Astrocyte of the hippocampus (primary cell): ENCODE data around the gene CINP.
"Not testable (repeated sequence)": the region's sequence is repeated elsewhere in the genome, so short reads cannot be mapped to it uniquely, and the experiment has no call there.

Source experiments
- DNase-seq: peaks from one replicate; pipeline ENCODE4 v3.0.0; 2011; ENCODE audit warnings: low read depth, low spot score

Gene CINP

DNA sequence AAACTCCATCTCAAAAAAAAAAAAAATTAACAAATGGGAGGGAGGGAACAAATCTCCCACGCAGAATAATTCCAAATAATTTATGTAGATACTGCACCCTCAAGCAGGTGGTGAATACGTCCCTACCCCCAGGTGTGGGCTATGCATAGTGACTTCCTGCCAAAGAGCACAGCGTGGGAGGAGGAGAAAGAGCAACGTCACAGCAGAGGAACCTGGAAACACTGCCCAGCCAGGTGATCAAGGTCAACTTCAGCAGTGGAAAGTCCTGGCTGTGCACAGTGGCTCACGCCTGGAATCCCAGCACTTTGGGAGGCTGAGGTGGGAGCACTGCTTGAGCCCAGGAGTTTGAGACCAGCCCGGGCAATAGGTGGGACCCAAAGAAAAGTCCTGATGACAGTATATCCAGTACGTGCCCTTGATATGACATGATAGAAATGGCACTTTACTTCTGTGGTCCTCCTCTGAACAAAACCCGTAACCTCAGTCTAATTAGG is 9.5 kb downstream of the CINP start:
- DNase-seq: no peak

DNA sequence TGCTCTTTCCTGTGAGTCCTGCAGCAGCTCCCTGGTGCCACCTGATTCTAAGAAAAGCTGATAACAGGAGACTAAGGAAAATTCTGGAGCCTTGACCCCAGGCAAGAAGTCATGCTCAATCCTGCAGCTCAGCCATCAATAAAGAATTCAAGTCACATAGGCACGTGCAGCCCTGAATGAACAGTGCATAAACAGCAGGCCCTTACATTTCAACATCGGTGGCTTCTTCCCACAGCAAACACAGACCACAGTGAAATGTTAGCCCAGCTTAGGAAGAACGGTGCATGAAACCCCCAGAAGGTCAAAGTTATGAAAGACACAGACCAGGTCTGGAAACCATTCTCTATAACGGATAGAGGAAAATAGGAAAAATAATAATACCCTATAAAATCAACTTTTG is 10.5 kb downstream of the CINP start:
- no peak for DNase-seq

DNA sequence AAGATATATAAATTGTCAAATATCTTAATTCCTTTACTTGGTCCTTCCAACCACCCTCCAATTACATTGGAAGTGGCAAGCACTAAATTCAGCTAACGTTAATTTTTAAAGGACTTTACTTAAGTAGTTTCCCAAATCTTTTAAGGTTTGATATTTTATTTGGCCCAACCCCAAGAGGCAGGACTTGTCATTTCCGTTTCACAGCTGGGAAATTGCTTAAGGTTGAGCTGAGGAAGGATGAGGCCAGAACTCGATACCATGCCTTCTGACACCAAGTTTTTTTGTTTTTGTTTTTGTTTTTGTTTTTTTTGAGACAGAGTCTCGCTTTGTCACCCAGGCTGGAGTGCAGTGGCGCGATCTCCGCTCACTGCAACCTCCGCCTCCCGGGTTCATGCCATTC is 11.1 kb downstream of the CINP start:
- DNase-seq: not testable (repeated sequence)

DNA sequence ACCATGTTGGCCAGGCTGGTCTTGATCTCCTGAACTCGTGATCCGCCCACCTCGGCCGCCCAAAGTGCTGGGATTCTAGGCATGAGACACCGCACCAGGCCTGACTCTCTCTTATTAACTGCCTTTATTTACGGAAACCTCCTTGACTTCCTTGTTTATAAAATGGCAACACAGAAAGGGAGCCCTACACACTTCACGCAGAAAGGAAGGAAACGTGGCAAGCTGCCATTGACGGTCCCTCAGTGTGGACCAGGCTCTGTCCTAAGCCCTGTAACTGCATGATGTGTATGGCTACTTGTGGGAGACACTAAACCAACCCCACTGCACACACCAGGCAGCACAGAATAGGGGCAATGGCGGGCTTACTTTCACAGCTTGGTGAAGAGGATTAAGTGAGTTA is 11.7 kb downstream of the CINP start:
- DNase-seq: no peak

DNA sequence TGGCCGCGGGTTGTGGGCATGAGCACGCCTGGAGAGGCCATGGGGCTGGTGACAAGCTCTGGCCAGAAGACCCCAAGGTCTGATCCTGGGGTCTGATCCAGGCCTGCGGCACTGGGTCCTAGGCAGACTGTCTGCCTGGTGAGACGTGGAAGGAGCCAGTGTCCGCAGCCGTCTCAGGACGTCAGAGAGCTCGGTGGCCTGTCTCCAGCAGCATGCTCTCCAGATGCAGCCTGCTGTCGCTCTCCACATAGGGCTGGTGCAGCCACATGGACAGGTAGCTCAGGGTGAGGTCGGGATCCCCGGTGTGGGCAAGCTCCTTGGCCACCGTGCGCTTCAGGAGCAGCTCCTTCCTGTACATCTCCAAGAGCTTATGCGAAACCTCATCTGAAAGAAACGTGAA is 14.3 kb downstream of the CINP start:
- no peak for DNase-seq

DNA sequence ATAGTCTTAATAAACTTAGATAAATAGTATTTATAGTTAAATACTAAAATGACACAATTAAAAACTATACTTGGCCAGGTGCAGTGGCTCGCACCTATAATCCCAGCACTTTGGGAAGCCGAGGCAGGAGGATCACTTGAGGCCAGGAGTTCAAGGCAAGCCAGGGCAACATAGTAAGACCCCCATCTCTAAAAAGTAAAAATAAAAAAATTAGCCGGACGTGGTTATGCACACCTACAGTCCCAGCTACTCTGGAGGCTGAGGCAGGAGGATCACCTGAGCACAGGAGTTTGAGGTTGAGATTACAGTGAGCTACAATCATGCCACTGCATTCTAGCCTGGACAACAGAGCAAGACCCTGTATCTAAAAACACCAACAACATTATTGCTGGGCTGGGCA is 16.0 kb downstream of the CINP start:
- no peak for DNase-seq

DNA sequence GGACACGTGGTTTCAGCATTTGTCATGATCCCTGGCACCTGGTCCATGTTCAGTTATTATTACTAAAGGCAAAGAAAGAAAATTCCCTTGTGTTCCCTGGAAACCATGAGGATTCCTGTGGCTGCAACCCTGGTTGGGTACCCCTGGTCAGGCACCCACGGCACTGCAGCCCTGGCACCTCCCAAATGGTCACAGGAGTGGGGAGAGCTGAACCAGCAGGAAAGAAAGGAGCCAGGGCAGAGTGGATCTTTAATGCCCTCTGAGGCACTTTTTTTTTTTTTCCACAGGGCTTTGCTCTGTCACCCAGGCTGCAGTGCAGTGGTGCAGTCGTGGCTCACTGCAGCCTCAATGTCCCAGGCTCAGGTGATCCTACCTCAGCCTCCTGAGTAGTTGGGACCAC is 17.5 kb downstream of the CINP start:
- DNase-seq: no peak

DNA sequence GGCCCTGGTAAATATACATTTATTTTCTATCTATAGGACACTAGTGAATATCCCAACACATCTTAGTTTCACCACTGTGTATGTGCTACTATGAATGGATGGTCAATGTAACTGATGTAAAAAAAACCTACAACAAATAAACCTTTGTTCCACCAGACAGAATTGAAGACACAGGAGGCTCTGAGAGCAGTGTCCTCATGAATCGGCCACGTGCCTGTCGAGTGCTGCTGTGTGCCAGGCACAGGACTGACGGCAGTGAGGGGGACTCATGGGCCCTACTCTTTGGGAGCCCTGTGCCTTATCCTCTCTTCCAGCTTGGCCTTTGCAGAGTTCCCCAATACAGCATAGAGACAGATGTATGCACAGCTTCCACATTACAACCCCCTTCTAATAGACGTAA is 18.2 kb downstream of the CINP start:
- no peak for DNase-seq

DNA sequence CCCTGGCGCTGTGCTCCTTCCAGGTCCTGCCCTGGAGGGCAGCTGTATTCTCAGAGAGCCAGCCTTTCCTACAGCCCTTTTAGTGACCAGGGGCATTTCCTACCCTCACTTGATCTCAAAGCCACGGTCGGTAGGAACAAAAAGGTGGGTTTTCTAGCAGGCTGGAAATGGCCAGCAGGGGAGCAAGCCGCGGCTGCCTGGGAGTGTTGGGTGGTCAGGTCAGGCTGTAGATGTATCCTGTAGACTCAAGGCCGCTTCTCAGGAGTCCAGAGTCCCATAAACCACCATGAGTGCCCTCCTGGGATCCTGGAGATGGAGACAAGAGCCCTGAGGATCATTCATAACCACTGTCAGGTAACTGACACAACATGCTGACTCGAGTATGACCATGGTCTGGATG is 18.6 kb downstream of the CINP start:
- no peak for DNase-seq

DNA sequence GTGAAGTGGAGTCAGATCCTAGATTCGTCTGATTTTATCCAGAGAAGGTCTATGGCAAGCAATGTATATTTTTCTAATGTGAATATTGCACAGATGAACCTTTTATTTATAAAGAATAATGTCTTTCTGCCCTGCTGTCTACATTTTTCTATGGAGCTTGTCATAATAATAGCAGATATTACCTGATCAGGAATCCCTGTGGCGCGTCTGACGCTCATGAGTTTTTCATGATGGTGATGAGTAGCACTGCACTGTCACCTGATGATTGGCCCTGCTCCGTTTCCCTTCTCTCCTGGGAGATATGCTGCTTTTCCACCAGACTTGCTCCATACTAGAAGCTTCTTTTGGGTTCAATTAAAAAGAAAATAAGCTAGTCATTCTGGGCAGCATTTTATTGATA is 20.5 kb downstream of the CINP start:
- no peak for DNase-seq

DNA sequence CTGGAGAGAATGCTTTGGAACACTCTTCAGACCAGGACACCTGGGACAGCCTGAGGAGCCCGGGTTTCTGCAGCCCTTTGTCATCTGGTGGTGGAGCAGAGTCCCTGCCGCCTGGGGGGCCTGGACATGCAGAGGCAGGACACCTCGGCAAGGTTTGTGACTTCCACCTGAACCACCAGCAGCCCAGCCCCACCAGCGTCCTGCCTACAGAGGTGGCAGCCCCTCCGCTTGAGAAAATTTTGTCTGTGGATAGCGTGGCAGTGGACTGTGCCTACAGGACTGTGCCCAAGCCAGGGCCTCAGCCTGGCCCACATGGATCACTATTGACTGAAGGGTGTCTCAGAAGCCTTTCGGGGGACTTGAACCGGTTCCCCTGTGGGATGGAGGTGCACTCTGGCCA is 21.1 kb downstream of the CINP start:
- no peak for DNase-seq

DNA sequence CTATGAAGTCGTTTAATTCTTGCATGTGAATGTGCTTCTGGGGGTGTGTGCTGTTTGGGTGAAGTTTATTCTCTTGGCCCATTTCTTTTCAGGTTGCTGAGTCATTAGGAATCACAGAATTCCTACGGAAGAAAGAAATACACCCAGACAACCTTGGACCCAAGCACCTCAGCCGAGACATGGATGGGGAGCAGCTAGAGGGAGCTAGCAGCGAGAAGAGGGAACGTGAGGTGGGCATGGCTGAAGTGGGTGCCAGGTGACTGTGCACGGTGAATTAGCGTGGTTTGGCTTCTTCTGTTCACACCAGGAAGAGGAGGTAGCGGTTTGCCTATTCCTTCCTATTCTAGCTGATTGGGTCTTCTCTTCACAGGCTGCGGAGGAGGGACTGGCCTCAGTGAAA is 24.0 kb downstream of the CINP start:
- DNase-seq: no peak

DNA sequence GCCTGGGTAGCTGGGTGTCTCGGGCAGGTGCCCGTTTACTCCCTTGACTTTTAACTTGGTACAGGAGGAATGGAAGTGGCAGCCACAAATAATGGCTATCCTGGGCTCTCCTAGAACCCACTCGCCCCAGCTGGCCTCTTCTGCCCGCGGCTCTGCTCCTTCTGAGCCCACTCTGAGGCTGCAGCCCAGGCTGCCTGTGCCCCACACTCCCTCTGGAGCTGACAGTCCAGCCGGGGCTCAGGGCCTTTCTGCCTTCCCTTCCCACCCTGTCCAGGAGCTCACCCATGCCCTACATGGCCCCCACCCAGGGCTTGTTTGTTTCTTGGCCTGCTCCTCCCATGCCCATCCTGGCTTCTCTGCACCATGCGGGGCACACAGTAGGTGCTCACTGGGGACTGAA is 27.5 kb downstream of the CINP start:
- no peak for DNase-seq

DNA sequence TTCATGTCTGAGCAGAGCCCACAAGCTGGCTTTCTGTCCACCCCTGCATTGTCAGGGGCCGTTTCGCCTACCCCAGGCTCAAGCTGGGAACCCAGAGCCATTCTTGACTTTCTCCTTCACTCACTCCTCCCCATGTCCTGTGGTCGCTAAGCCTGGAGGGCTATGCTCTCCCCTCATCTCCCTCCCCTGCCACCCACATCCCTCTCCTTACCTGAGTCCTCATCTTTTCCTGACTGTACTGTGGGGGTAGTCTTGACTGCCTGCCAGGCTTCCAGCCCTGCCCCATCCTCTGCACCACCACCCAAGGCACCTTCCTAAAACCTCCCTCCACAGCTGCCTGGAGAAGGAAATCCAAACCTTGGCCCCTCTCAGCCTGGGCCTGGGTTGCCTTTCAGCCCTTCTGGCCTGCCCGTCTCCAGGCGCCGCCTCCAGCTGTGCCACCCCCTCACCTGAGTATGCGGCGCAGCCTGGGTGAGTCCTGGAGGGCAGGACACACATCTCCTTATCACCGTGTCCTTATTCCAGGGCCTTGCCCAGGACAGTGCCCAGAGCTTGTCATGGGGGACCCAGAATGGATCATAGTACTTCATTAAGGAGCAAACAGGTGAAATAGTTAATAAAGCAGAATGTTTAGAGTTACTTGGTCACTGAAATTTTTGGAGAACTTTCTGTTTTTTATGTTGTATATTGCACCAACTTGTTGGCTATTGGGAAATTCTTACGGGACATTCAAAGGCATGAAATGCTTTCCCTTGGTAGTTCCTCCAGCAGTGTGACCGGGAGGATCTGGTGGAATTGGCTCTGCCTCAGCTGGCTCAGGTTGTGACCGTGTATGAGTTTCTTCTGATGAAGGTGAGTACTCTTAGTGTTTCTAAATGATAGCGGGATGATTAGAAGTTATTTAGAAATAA is 28.6 kb downstream of the CINP start:
- no peak for DNase-seq

DNA sequence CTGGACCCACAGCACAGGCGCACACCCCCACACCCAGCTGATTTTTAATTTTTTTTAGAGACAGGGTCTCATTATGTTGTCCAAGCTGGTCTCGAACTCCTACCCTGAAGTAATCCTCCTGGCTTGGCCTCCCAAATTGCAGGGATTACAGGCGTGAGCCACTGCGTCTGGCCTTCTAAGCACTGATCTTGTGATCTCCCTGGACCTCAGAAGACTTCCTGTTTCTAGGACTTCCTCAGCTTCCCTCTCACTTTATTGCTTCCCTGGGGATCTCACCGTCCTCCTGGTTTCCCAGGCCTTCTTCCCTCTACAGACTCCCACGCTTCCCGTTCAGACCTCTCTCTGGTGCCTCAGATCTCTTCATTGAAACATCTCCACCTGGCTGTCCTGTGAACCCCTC is 29.3 kb downstream of the CINP start:
- no peak for DNase-seq

DNA sequence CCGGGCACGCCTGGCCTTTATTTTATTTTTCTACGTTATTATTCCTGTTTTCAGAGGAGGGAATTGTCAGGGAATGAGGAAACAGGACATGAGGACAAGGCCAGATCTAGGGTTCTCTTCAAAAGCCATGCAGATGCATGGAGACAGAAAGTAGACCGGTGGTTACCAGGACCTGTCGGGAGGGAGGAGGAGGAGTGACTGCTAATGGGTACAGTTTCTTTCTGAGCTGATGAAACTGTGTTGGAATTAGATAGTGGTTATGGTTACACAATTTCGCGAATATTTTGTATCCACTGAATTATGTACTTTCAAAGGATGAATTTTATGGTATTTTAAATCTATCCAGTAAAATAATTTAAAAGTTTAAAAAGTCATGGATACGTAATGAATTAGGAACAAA is 31.9 kb downstream of the CINP start:
- no peak for DNase-seq

DNA sequence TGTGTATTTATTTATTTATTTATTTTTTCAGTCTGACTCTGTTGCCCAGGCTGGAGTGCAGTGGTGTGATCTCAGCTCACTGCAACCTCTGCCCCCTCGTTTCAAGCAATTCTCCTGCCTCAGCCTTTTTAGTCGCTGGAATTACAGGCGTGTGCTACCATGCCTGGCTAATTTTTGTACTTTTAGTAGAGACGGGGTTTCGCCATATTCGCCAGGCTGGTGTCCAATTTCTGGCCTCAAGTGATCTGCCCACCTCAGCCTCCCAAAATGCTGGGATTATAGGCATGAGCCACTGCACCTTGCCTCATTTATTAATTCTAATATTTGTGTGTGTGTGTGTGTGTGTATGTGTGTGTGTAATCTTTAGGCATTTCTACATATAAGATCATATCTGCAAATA is 33.3 kb downstream of the CINP start:
- not testable (repeated sequence) for DNase-seq

DNA sequence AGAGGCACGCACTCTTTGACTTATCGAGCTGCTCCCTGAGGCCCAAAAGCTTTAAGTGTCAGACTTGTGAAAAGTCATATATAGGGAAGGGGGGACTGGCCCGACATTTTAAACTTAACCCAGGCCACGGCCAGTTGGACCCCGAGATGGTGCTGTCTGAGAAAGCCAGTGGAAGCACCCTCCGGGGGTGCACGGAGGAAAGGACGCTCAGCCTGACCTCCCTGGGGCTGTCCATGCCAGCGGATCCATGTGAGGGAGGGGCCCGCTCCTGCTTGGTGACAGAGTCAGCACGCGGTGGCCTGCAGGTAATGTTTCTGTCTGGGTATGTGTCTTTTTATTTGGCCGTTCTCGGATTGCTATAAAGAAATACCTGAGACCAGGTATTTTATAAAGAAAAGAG is 36.1 kb downstream of the CINP start:
- no peak for DNase-seq

DNA sequence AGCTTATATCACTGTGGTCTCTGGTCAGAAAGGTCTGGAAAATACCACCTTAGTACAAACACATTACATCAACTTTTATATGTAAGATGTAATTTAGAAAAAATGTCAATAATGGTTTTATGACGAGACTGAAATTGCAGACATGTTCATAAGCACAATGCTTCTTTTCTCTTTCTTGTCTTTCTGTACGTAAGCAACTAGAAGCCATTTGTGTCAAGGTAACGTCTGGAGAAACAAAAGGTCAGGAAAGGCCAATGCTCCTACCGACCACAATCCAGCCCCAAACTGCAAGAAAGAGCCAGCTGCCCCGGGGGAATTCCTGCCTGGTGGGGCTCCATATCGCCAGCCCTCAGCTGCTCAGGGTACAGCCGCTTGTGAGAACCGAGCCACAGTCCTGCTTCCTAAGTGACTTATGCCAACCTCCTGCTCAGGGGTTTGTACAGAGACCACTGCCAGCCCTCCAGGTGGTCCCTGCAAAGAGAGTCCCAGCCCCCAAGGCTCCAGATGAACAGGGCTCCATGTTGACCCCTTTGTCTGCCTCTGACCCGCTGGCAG is 36.8 kb downstream of the CINP start:
- peak; percentile 24 for DNase-seq

DNA sequence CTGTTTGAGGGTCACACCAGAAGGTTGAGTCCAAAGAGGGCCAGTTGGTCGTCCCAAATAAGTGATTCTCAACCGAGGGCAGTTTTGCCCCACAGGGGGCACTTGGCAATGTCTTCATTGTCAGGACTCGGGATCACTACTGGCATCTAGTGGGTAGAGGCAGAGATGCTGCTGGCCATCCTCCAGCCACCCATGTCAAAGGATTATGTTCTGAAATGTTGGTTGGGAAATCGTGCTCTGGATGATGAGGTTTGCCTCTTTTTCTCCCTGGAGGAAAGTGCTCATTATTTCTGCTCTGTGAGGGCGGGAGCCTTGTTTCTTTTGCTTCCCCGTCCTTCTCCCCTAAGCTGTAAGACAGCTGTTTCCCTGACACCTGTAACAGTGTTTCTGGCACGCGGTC is 39.6 kb downstream of the CINP start:
- DNase-seq: peak; percentile 83

DNA sequence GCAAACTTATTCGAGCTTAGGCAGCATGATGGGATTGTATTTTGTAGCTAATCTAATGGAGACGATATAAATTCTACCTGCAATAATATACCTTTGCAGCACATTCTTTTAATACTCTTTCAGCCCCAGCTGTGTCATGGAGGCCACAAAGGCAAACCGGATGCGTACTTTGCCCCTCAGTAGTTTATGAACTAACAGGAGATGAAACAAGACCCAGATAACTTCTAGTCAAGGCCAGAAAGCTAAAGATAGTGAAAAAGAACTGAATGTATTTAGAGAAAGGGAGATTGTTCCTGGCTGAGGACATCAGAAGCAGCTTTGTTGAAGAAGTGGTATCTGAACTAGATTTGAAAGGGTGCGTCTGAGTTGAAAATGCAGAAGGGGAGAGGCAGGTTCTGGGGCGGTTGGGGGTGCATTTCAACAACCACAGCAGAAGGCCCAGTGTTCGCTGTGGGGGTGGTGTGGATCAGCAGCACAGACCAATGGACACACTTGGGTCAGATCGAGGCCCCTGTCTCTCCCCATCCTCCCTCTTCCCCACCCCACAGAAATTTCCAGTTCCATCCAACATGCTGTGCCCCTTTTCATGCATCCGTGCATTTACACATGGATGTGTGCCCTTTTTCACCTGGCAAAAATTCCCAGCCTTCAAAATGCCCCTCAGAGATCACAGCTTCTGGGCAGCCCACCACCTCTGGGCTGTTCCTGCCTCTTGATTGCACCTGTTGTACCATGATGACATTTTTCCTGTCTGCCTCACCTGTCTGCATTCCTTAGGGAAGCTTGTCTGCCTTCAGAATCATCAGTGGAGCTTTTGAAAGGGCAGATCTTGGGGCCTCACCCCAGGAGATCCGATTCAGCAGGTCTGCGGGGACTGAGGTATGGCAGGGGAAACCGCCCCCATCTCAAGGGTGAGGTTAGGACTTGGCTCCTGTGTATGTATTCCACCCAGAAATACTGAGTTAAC is 41.0 kb downstream of the CINP start:
- DNase-seq: no peak
